CD4-positive, alpha-beta T cell (primary cell): Measurements from ENCODE around the gene PANX2. TPM values are rescaled to one million over a fixed set of nuclear protein-coding genes. Genes with fewer than 3 reads are reported as not detected.

Source experiments
- ATAC-seq: fragments of 200-7000 bp; cut with Tn5 transposase; one replicate; pipeline ENCODE4 v1.10.0; 2022; ENCODE audit warnings: mild to moderate bottlenecking; ENCODE audit not compliant: poor library complexity
- CTCF ChIA-PET: fragments of 350-600 bp; sonication (Branson Sonifier 250); formaldehyde crosslinking; loops from one replicate; lab custom pipeline; 2021; ENCODE audit warnings: antibody characterized with exemption, inconsistent platforms; lab: Charles Lee
- POLR2A ChIA-PET: fragments of 350-600 bp; sonication (Branson Sonifier 250); formaldehyde crosslinking; loops from one replicate; lab custom pipeline; 2021; ENCODE audit warnings: antibody characterized with exemption, inconsistent platforms; lab: Charles Lee
- DNase-seq, 14 experiments: peaks; one replicate each; pipeline ENCODE4 v3.0.0-alpha.2; 2013 to 2020; ENCODE audit warnings: mixed read lengths in 2 of 14
- H3K27ac ChIP-seq, 2 donors: one replicate each; pipeline versions ENCODE4 v1.5.1 to v1.7.0; 2013; ENCODE audit warnings: low read length in 2 of 2, low read depth in 1 of 2, mild to moderate bottlenecking in 1 of 2
- H3K27me3 ChIP-seq, 2 experiments: 1 replicate in 1 of 2; 2 replicates in 1 of 2; pipeline versions ENCODE4 v1.6.1 to v1.7.0; 2013; ENCODE audit warnings: low read length in 2 of 2, control low read depth in 1 of 2, mild to moderate bottlenecking in 1 of 2, moderate library complexity in 1 of 2; ENCODE audit not compliant: insufficient read depth in 2 of 2, control insufficient read depth in 1 of 2
- H3K36me3 ChIP-seq: one replicate; pipeline ENCODE4 v1.6.1; 2013; ENCODE audit warnings: low read length, control low read depth; ENCODE audit not compliant: insufficient read depth
- H3K4me1 ChIP-seq: one replicate; pipeline ENCODE4 v1.6.1; 2013; ENCODE audit warnings: low read length, control low read depth; ENCODE audit not compliant: insufficient read depth
- H3K4me3 ChIP-seq: one replicate; pipeline ENCODE4 v1.5.1; 2013; ENCODE audit warnings: mild to moderate bottlenecking, low read length, moderate library complexity
- H3K9me3 ChIP-seq, 2 experiments: 1 replicate in 1 of 2; 2 replicates in 1 of 2; pipeline versions ENCODE4 v1.6.1 to v1.7.0; 2013; ENCODE audit warnings: low read length in 2 of 2, mild to moderate bottlenecking in 2 of 2, control low read depth in 1 of 2, moderate library complexity in 1 of 2; ENCODE audit not compliant: control insufficient read depth in 1 of 2, insufficient read depth in 1 of 2
- H3K27ac Mint-ChIP-seq: one replicate; pipeline ENCODE4 v1.8.0; 2020; ENCODE audit warnings: mixed read lengths
- H3K27me3 Mint-ChIP-seq: one replicate; pipeline ENCODE4 v1.8.0; 2021; ENCODE audit warnings: mixed read lengths
- H3K36me3 Mint-ChIP-seq: one replicate; pipeline ENCODE4 v1.8.0; 2021; ENCODE audit warnings: low read depth, mixed read lengths
- H3K4me1 Mint-ChIP-seq: one replicate; pipeline ENCODE4 v1.8.0; 2021; ENCODE audit warnings: low read depth, mixed read lengths
- H3K4me3 Mint-ChIP-seq: one replicate; pipeline ENCODE4 v1.8.0; 2020; ENCODE audit warnings: mild to moderate bottlenecking, mixed read lengths
- H3K9me3 Mint-ChIP-seq: one replicate; pipeline ENCODE4 v1.8.0; 2020; ENCODE audit warnings: mixed read lengths
- CTCF ChIP-seq: fragments of 200-600 bp; IDR thresholded peaks from one replicate; pipeline ENCODE4 v1.8.0; 2022; ENCODE audit warnings: antibody characterized with exemption, mild to moderate bottlenecking
- intact Hi-C, 2 experiments: fragments of 100-400 bp; cut with DNase I in 1 of 2; cut with micrococcal nuclease in 1 of 2; formaldehyde crosslinking; loops; one replicate each; pipeline versions ENCODE4 v1.15.1 to v1.9.0; 2023 to 2025; cut with DNase I, micrococcal nuclease
- total RNA-seq, 174 experiments: library from RNA in 2 of 174; stranded (reverse) in 2 of 174; gene quantifications; one replicate each; pipeline ENCODE4 v1.2.3 and lab custom pipeline; 2021 to 2026

The PANX2 gene
- total RNA-seq, 2 experiments from 2014 or later, result 0.11 to 0.16 TPM

- ATAC-seq (no peak), DNase-seq (peak in 1 of 14 experiments; percentile 38)
- Mint-ChIP-seq H3K27me3 (no peaks in the 10 kb centered on the region), H3K27ac (peak overlapping the region; percentile 14), H3K36me3 (peaks cover 34% of the 10 kb centered on the region), H3K9me3 (no peaks in the 10 kb centered on the region), H3K4me3 (peak overlapping the region; percentile 65), H3K4me1 (peaks cover 10% of the 10 kb centered on the region)
- CTCF ChIA-PET, result no interaction called here
- intact Hi-C loops, result loop anchor here in 1 of 2 experiments (10.0 kb wide), 1 partner anchor 263 kb away; no protein-coding TSS in a partner anchor
- POLR2A ChIA-PET, result no interaction called here
- peaks cover 49% of the 10 kb centered on the region for H3K36me3 ChIP-seq
- no peak overlapping the region for H3K27ac ChIP-seq
- no peak overlapping the region for H3K4me3 ChIP-seq
- H3K4me1 ChIP-seq, result peaks cover 45% of the 10 kb centered on the region
- H3K9me3 ChIP-seq, result no peaks in the 10 kb centered on the region
- no peak for TF ChIP-seq CTCF
- H3K27me3 ChIP-seq, result no peaks in the 10 kb centered on the region
These were observed 27.5 kb downstream of the PANX2 start for GRCh38 chr22:50197856-50198623.

- H3K4me1 ChIP-seq, result peaks cover 39% of the 10 kb centered on the region
- CTCF ChIA-PET, result no interaction called here
- intact Hi-C loops, result loop anchor here in 1 of 2 experiments (10.0 kb wide), 1 partner anchor 264 kb away; no protein-coding TSS in a partner anchor
- no peak for TF ChIP-seq CTCF
- no peaks in the 10 kb centered on the region for H3K27me3 Mint-ChIP-seq
- POLR2A ChIA-PET, result no interaction called here
- H3K9me3 Mint-ChIP-seq, result no peaks in the 10 kb centered on the region
- peaks cover 40% of the 10 kb centered on the region for H3K36me3 Mint-ChIP-seq
- no peaks in the 10 kb centered on the region for H3K27me3 ChIP-seq
- H3K4me1 Mint-ChIP-seq, result peaks cover 13% of the 10 kb centered on the region
- no peak overlapping the region for H3K27ac Mint-ChIP-seq
- H3K9me3 ChIP-seq, result no peaks in the 10 kb centered on the region
- no peak overlapping the region for H3K4me3 ChIP-seq
- DNase-seq (peak in 1 of 14 experiments; percentile 31), ATAC-seq (no peak)
- peaks cover 46% of the 10 kb centered on the region for H3K36me3 ChIP-seq
- H3K27ac ChIP-seq, result peak overlapping the region in 1 of 2 donors; percentile 17
- no peak overlapping the region for H3K4me3 Mint-ChIP-seq
These were observed 28.1 kb downstream of the PANX2 start for GRCh38 chr22:50198624-50199017.

- peak overlapping the region in 1 of 2 donors; percentile 40 for H3K27ac ChIP-seq
- peak overlapping the region; percentile 85 for H3K27ac Mint-ChIP-seq
- no peak for TF ChIP-seq CTCF
- H3K27me3 Mint-ChIP-seq, result no peaks in the 10 kb centered on the region
- peak in 1 of 14 experiments; percentile 28 for DNase-seq
- H3K4me3 ChIP-seq, result no peak overlapping the region
- ChIA-PET POLR2A (interaction anchor here (1.5 kb wide), 1 partner anchor 8 kb away, joined by 14 read pairs; no protein-coding TSS in a partner anchor), CTCF (no interaction called here)
- no peaks in the 10 kb centered on the region for H3K9me3 Mint-ChIP-seq
- peaks cover 17% of the 10 kb centered on the region for H3K4me1 Mint-ChIP-seq
- peak overlapping the region; percentile 84 for H3K4me3 Mint-ChIP-seq
- H3K36me3 ChIP-seq, result peaks cover 39% of the 10 kb centered on the region
- H3K9me3 ChIP-seq, result no peaks in the 10 kb centered on the region
- H3K36me3 Mint-ChIP-seq, result peaks cover 44% of the 10 kb centered on the region
- H3K27me3 ChIP-seq, result no peaks in the 10 kb centered on the region
- ATAC-seq, result no peak
- H3K4me1 ChIP-seq, result peaks cover 33% of the 10 kb centered on the region
- intact Hi-C loops, result loop anchor here in 1 of 2 experiments (10.0 kb wide), 1 partner anchor 264 kb away; no protein-coding TSS in a partner anchor
These were observed 28.8 kb downstream of the PANX2 start for GRCh38 chr22:50199251-50199721.
